Endothelial cell of umbilical vein (primary cell): ENCODE measurements around the gene POGZ. TPM values are rescaled to one million over a fixed set of nuclear protein-coding genes. Genes with fewer than 3 reads are reported as not detected.

Experiments used
- BruUV-seq: library from RNA; stranded (reverse); fragments of 400-500 nt; replicated peaks from 2 replicates; lab custom pipeline; 2021; lab: Mats Ljungman, UMichigan
- CTCF ChIA-PET: fragments of 300-600, 350-600 bp; sonication (Branson Sonifier 250); formaldehyde crosslinking; loops from one replicate; lab custom pipeline; 2021; ENCODE audit warnings: antibody characterized with exemption, inconsistent platforms; lab: Charles Lee
- POLR2A ChIA-PET: fragments of 300-600, 350-600 bp; sonication (Branson Sonifier 250); formaldehyde crosslinking; loops from one replicate; lab custom pipeline; 2021; ENCODE audit warnings: antibody characterized with exemption, inconsistent platforms; lab: Charles Lee
- DNase-seq: peaks from one replicate; pipeline ENCODE4 v3.0.0-alpha.2; 2011; ENCODE audit warnings: low read depth, low spot score
- FAIRE-seq: peaks from 2 replicates; lab custom pipeline; 2011; peaks lifted over from hg19 to GRCh38; lab: Jason Lieb, UNC
- H2AFZ ChIP-seq: 2 replicates; pipeline ENCODE4 v1.6.0; 2012; ENCODE audit warnings: low read depth, low read length, control low read depth, inconsistent platforms
- H3K27ac ChIP-seq: 2 replicates; pipeline ENCODE4 v1.5.1; 2011; ENCODE audit warnings: low read depth, mild to moderate bottlenecking, control low read depth, low read length, moderate library complexity; ENCODE audit not compliant: insufficient read depth
- H3K27me3 ChIP-seq, 2 experiments: 2 replicates each; pipeline versions ENCODE4 v1.6.0 to v1.6.1; 2011; ENCODE audit warnings: low read length in 2 of 2, mixed read lengths in 1 of 2; ENCODE audit not compliant: control insufficient read depth in 2 of 2, insufficient read depth in 2 of 2
- H3K36me3 ChIP-seq, 2 experiments: 2 replicates in 1 of 2; 3 replicates in 1 of 2; pipeline ENCODE4 v1.5.1; 2011; ENCODE audit warnings: low read length in 2 of 2, mild to moderate bottlenecking in 1 of 2, moderate library complexity in 1 of 2; ENCODE audit not compliant: control insufficient read depth in 2 of 2, insufficient read depth in 2 of 2; ENCODE audit errors: extremely low read depth in 1 of 2
- H3K4me1 ChIP-seq: 3 replicates; pipeline ENCODE4 v1.5.1; 2011; ENCODE audit warnings: mild to moderate bottlenecking, low read length; ENCODE audit not compliant: control insufficient read depth, insufficient read depth; ENCODE audit errors: extremely low read depth
- H3K4me2 ChIP-seq: 2 replicates; pipeline ENCODE4 v1.6.1; 2011; ENCODE audit warnings: low read length, control low read depth, mixed read lengths; ENCODE audit not compliant: insufficient read depth
- H3K4me3 ChIP-seq, 3 experiments: fragments of 200-600 bp in 1 of 3; sonication (generic), shearing (Covaris generic) in 1 of 3; replicated peaks in 1 of 3; 2 replicates each; pipeline ENCODE4 v1.5.1; 2011 to 2016; ENCODE audit warnings: control low read depth in 3 of 3, low read length in 3 of 3, mild to moderate bottlenecking in 2 of 3, inconsistent platforms in 1 of 3, low read depth in 1 of 3, moderate library complexity in 1 of 3; ENCODE audit not compliant: insufficient read depth in 1 of 3
- H3K79me2 ChIP-seq: 2 replicates; pipeline ENCODE4 v1.6.0; 2012; ENCODE audit warnings: low read length, inconsistent platforms; ENCODE audit not compliant: control insufficient read depth, insufficient read depth
- H3K9ac ChIP-seq: replicated peaks from 2 replicates; pipeline ENCODE3; 2011; ENCODE audit warnings: low read length, control low read depth; ENCODE audit not compliant: insufficient read depth; ENCODE audit errors: extremely low read depth
- H3K9me1 ChIP-seq: replicated peaks from 3 replicates; pipeline ENCODE4 v1.6.0; 2011; ENCODE audit warnings: mild to moderate bottlenecking, low read length; ENCODE audit not compliant: control insufficient read depth, insufficient read depth; ENCODE audit errors: extremely low read depth
- H3K9me3 ChIP-seq: replicated peaks from 2 replicates; pipeline ENCODE4 v1.5.1; 2012; ENCODE audit warnings: low read length, inconsistent platforms; ENCODE audit not compliant: control insufficient read depth, insufficient read depth
- H4K20me1 ChIP-seq: replicated peaks from 2 replicates; pipeline ENCODE3; 2011; ENCODE audit warnings: mild to moderate bottlenecking, low read length; ENCODE audit not compliant: control insufficient read depth, insufficient read depth; ENCODE audit errors: extremely low read depth
- CTCF ChIP-seq, 2 donors: IDR thresholded peaks; 1 replicate in 1 of 2; 2 replicates in 1 of 2; pipeline ENCODE4 v1.5.1; 2011; ENCODE audit warnings: low read length in 2 of 2, mild to moderate bottlenecking in 2 of 2, moderate library complexity in 2 of 2, control low read depth in 1 of 2, inconsistent platforms in 1 of 2, low read depth in 1 of 2; ENCODE audit not compliant: insufficient read depth in 1 of 2; ENCODE audit errors: extremely low read depth in 1 of 2
- EZH2 ChIP-seq: IDR thresholded peaks from 2 replicates; pipeline ENCODE4 v1.6.1; 2012; ENCODE audit warnings: borderline replicate concordance, low read depth, mild to moderate bottlenecking, moderate library complexity, low read length, inconsistent platforms; ENCODE audit not compliant: severe bottlenecking
- FOS ChIP-seq: IDR thresholded peaks from 2 replicates; pipeline ENCODE4 v1.6.1; 2011; ENCODE audit warnings: mild to moderate bottlenecking, low read length, moderate library complexity, borderline replicate concordance; ENCODE audit not compliant: insufficient read depth
- GATA2 ChIP-seq: IDR thresholded peaks from 2 replicates; pipeline ENCODE4 v1.7.0; 2011; ENCODE audit warnings: low read depth, mild to moderate bottlenecking, moderate library complexity, mixed read lengths, low read length; ENCODE audit not compliant: insufficient read length, insufficient read depth
- JUN ChIP-seq: IDR thresholded peaks from 2 replicates; pipeline ENCODE4 v1.6.1; 2011; ENCODE audit warnings: borderline replicate concordance, low read depth; ENCODE audit not compliant: insufficient read length, insufficient read depth
- MAX ChIP-seq: IDR thresholded peaks from 2 replicates; pipeline ENCODE4 v1.6.1; 2011; ENCODE audit not compliant: insufficient read depth, insufficient read length
- MYC ChIP-seq: IDR thresholded peaks from one replicate; pipeline ENCODE4 v1.6.1; 2011; ENCODE audit warnings: mild to moderate bottlenecking, low read depth, low read length
- POLR2A ChIP-seq: IDR thresholded peaks from 2 replicates; pipeline ENCODE4 v1.6.1; 2012; ENCODE audit warnings: low read depth, mild to moderate bottlenecking, control low read depth, low read length
- POLR2AphosphoS5 ChIP-seq: IDR thresholded peaks from 2 replicates; pipeline ENCODE4 v1.6.1; 2012; ENCODE audit warnings: low read depth, mild to moderate bottlenecking, control low read depth, low read length, moderate library complexity; ENCODE audit not compliant: insufficient read depth
- dilution Hi-C: fragments of 300-500 bp; cut with MboI; formaldehyde crosslinking; loops from one replicate; pipeline ENCODE4 v1.15.0; 2019; ENCODE audit warnings: low sequenced_read_pairs; ENCODE audit not compliant: extremely low pct_ligation_motif_present
- intact Hi-C: fragments of 100-400 bp; cut with micrococcal nuclease; formaldehyde crosslinking; loops from one replicate; pipeline ENCODE4 v1.10.0; 2022
- polyA plus RNA-seq, 4 experiments: library from polyadenylated mRNA; depleted of rRNA in 3 of 4; stranded (reverse) in 3 of 4; unstranded in 1 of 4; fragments of >200 nt; gene quantifications; 2 replicates each; pipeline versions ENCODE4 v1.2.1 to v1.2.3, GENCODE V29; 2011 to 2012; ENCODE audit warnings: missing spikeins in 1 of 4
- total RNA-seq: library from RNA; stranded (reverse); gene quantifications from 2 replicates; pipeline ENCODE4 v1.2.3, GENCODE V29; 2021

Gene POGZ
- total and polyA plus RNA-seq, 2 donors (not counting 3 experiments of a cell fraction or from before 2014, with no cell fraction given): 50.7 to 96.7 TPM

- no peak overlapping the region for H3K4me2 ChIP-seq
- no peaks in the 10 kb centered on the region for H4K20me1 ChIP-seq
- H3K36me3 ChIP-seq: no peaks in the 10 kb centered on the region
- H3K9me1 ChIP-seq: no peaks in the 10 kb centered on the region
- H2AFZ ChIP-seq: no peak overlapping the region
- no peaks in the 10 kb centered on the region for H3K27me3 ChIP-seq
- DNase-seq (no peak), FAIRE-seq (no peak)
- ChIA-PET CTCF (interaction anchor here (0.7 to 1.9 kb wide), 5 partner anchors 10 to 56 kb away, joined by 3 to 6 read pairs (median 3); no protein-coding TSS in a partner anchor), POLR2A (no interaction called here)
- intact Hi-C loops (no loop called here), dilution Hi-C loops (no loop called here)
- H3K79me2 ChIP-seq: no peaks in the 10 kb centered on the region
- H3K27ac ChIP-seq: no peak overlapping the region
- no peaks in the 10 kb centered on the region for H3K4me1 ChIP-seq
- BruUV-seq: no TSS peak
- H3K9ac ChIP-seq: no peak overlapping the region
- no peak overlapping the region for H3K4me3 ChIP-seq
- TF ChIP-seq JUN (no peak), EZH2 (no peak), POLR2A (no peak), GATA2 (no peak)
- H3K9me3 ChIP-seq: no peaks in the 10 kb centered on the region
Measured at GRCh38 chr1:151478923-151479322, 19.6 kb upstream of the POGZ start.

- no peaks in the 10 kb centered on the region for H3K4me1 ChIP-seq
- FAIRE-seq (no peak), DNase-seq (no peak)
- no peak overlapping the region for H3K4me3 ChIP-seq
- no peak overlapping the region for H3K4me2 ChIP-seq
- TF ChIP-seq JUN (no peak), EZH2 (no peak), MAX (no peak), FOS (no peak), MYC (no peak), CTCF (IDR thresholded peaks at IDR 0.05; ENCODE audit: extremely low read depth in 1 of 2, insufficient read depth in 1 of 2, low read depth in 1 of 2, low read length in 2 of 2) (no peak), POLR2AphosphoS5 (no peak), GATA2 (no peak), POLR2A (no peak)
- intact Hi-C loops: no loop called here
- H3K27ac ChIP-seq: no peak overlapping the region
- no peak overlapping the region for H2AFZ ChIP-seq
- no peaks in the 10 kb centered on the region for H3K9me1 ChIP-seq
- dilution Hi-C loops: no loop called here
- POLR2A ChIA-PET: no interaction called here
- CTCF ChIA-PET: interaction anchor here (0.7 to 1.9 kb wide), 4 partner anchors 11 to 57 kb away, joined by 3 to 6 read pairs (median 4); no protein-coding TSS in a partner anchor
- H3K79me2 ChIP-seq: no peaks in the 10 kb centered on the region
- no peaks in the 10 kb centered on the region for H3K36me3 ChIP-seq
- H3K9ac ChIP-seq: no peak overlapping the region
- H3K27me3 ChIP-seq: no peaks in the 10 kb centered on the region
- no peaks in the 10 kb centered on the region for H4K20me1 ChIP-seq
- no peaks in the 10 kb centered on the region for H3K9me3 ChIP-seq
- no TSS peak for BruUV-seq
Measured at GRCh38 chr1:151478140-151478812, 19.0 kb upstream of the POGZ start.
